Adrenal gland (tissue), 5 donors: ENCODE results near the gene TBC1D3B.

Source experiments
- POLR2A ChIP-seq, 2 donors: fragments of 450-650 bp; IDR thresholded peaks; one replicate each; pipeline ENCODE4 v1.6.1; 2017; ENCODE audit warnings: antibody characterized with exemption in 2 of 2, mild to moderate bottlenecking in 2 of 2, moderate library complexity in 1 of 2
- TF ChIP-seq, protein P1 (sequence below), 6 experiments: fragments of 450-650 bp in 4 of 6; fragments of 200-600 bp in 2 of 6; sonication (generic) in 1 of 6; IDR thresholded peaks; 1 replicate in 5 of 6; 2 replicates in 1 of 6; pipeline versions ENCODE4 v1.5.1 to v1.8.0; 2016 to 2021; ENCODE audit warnings: antibody characterized with exemption in 6 of 6, mild to moderate bottlenecking in 2 of 6, moderate library complexity in 1 of 6
- donor health status: DM: no; HTN: no; CAD: no.

DNA sequence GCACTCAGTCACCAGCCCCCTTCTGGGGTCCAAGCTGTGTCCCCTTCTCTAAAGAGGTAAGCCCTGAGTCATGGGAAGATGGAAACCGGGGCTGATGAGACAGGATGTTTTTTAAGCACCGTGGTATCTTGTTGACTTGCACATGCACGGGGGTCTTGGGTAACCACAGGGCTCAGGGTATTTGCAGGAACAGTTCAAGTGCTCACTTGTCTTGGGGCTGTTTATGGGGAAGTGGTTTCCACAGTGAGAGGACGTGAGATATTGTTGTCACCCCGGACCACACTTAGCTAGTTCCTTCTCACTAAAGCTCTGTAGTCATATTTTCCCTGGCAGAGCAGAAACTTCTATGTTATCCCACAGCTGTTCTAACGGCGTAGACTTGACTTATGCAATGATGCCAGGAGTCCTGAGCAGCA lies 12.5 kb upstream of the TBC1D3B start:
- TF ChIP-seq, protein P1, sequence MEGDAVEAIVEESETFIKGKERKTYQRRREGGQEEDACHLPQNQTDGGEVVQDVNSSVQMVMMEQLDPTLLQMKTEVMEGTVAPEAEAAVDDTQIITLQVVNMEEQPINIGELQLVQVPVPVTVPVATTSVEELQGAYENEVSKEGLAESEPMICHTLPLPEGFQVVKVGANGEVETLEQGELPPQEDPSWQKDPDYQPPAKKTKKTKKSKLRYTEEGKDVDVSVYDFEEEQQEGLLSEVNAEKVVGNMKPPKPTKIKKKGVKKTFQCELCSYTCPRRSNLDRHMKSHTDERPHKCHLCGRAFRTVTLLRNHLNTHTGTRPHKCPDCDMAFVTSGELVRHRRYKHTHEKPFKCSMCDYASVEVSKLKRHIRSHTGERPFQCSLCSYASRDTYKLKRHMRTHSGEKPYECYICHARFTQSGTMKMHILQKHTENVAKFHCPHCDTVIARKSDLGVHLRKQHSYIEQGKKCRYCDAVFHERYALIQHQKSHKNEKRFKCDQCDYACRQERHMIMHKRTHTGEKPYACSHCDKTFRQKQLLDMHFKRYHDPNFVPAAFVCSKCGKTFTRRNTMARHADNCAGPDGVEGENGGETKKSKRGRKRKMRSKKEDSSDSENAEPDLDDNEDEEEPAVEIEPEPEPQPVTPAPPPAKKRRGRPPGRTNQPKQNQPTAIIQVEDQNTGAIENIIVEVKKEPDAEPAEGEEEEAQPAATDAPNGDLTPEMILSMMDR (IDR thresholded peaks at IDR 0.05), result no peak
- TF ChIP-seq POLR2A (IDR thresholded peaks at IDR 0.05), result no peak
